Measurements from ENCODE around the gene TMED1.
"Not testable (repeated sequence)": the region's sequence is repeated elsewhere in the genome, so short reads cannot be mapped to it uniquely, and the experiment has no call there.

TMED1 gene

GRCh38 chr19:10835754-10836478 lies at the start of gene TMED1:
TSS of gene TMED1 (minus strand) at chr19:10836212. CDS start at chr19:10836191, 21 bp downstream.
- FAIRE-seq (peak; percentile 96), DNase-seq (ENCODE audit: insufficient read length, low spot score) (peak; percentile 93)

GRCh38 chr19:10885201-10886169 lies 49.5 kb upstream of the TMED1 start:
- DNase-seq (ENCODE audit: insufficient read length, low spot score), result no peak
- FAIRE-seq, result no peak

- DNase-seq (ENCODE audit: insufficient read length, low spot score), result no peak
- FAIRE-seq, result no peak
Observed at GRCh38 chr19:10884274-10884673, 48.3 kb upstream of the TMED1 start.

DNA sequence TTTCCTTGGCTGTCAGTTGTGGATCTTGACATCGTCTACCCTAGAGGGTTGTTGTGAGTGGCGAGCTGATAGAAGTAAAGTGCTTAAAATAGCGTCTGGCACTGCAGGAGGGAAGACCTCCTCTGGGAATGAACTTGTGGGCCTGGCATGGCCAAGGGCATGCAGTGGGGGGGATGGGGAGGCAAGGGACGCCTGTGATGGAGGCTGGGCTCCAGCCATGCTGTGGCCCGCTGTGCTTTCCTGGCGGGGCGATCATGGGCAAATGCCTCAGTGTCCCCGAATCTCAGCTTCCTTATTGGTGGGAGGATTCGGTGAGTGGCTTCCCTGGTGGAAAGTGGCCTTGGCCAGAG lies 46.1 kb upstream of the TMED1 start:
- DNase-seq (ENCODE audit: insufficient read length, low spot score), result no peak
- FAIRE-seq, result no peak

DNA sequence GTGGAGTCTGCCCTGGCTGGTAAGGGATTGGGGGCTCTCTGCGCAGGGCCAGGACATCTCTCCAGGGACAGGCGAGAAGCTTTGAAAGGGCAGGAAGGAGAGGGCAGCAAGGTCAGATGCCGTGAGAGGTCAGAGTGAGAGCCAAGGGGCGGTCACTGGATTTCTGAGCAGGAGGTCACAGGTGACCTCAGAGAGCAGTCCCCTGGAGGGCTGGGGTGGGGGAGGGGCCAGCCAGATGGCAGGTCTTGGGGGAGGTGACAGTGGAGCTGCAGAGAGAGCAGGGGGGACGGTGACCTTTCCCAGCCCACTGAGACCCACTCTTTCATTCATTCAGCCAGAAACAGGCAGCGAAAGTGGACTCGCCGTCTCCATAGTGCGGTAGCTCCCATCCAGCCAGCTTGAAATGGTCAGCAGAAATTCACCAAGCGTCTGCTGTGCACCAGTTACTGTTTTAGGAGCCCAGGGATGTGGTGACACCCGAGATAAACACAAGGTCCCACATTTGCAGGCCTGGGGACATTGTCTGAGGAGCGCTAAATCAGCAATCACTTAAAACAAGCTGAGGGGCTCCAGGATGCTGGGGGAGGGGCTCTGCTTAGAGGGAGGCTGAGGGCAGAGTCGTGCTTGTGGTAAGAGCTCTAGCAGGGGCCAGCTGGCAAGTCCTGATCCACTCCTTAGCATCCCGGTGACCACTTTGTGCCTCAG lies 45.5 kb upstream of the TMED1 start:
- FAIRE-seq, result no peak
- DNase-seq (ENCODE audit: insufficient read length, low spot score), result no peak

DNA sequence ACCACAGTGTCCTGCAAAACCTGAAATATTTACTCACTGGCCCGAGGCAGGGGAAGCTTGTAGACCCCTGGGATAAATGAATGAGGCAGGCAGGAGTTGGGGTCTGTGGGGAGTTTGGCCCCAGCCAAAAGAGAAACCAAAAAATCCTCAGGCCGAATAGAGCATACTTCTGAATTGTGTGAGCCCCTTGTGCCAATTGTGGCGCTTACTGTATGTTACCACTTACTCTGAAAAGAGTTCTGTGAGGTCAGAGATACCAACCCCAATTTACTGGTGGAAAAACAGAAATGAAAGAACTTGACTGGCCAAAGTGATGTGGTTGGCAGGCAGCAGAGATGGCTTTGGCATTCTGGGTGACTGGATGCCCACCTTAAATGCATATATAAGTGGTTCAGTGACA lies 42.2 kb upstream of the TMED1 start:
- peak; percentile 58 for FAIRE-seq
- DNase-seq (ENCODE audit: insufficient read length, low spot score), result no peak

GRCh38 chr19:10877608-10878007 lies 41.6 kb upstream of the TMED1 start:
- DNase-seq (ENCODE audit: insufficient read length, low spot score); FAIRE-seq: not testable (repeated sequence)

- FAIRE-seq, result peak; percentile 84
Observed at GRCh38 chr19:10876459-10877240, 40.6 kb upstream of the TMED1 start.

DNA sequence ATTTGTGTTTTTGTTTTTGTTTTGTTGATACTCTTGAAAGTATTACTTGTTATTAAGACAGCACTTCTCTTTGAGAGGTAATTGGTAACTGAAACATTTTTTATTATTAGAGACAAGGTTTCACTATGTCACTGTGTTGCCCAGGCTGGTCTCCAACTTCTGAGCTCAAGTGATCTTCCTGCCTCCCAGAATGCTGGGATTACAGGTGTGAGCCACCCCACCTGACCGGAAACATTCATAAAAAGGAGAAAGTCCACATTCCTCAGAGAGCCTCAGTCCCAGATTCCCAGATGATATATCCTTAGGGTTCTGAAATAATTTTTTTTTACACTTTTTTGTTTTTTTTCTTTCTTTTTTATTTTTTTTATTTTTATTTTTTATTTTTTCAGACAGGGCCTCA lies 38.0 kb upstream of the TMED1 start:
- DNase-seq (ENCODE audit: insufficient read length, low spot score) (no peak), FAIRE-seq (no peak)

More at GRCh38 chr19:10876459-10877240, 40.6 kb upstream of the TMED1 start:
- DNase-seq (ENCODE audit: insufficient read length, low spot score), result peak; percentile 54

DNA sequence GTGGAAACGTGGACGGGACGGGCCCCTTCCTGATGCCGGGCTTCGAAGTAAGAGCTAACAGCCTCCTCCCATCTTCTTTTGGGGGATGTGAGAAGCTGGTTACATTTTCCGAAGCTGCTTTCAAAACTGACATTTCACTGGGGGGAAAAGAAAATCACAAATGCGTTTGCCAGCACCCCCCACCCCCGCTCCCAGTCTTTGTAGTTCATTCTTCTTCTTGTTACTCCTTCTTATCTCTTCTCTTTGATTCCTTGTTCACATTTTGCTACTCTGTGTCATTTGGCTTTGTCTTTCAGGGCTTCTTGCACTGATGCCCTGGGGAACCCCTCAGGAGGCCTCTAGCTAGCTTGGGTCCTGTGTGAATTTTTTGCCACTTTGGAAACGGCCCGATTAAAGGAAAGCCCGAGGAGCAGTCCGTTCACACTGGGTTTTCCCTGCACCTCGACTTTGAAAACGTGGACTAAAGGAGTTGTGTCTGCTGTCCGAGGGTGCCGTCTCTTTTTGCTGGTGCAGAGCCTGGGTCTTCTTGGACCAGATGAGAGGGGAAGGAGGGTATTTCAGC lies 36.6 kb upstream of the TMED1 start:
- DNase-seq (ENCODE audit: insufficient read length, low spot score), result no peak
- peak; percentile 72 for FAIRE-seq

GRCh38 chr19:10871711-10872545 lies 35.9 kb upstream of the TMED1 start:
- FAIRE-seq (no peak), DNase-seq (ENCODE audit: insufficient read length, low spot score) (no peak)

- FAIRE-seq, result peak; percentile 88
- DNase-seq (ENCODE audit: insufficient read length, low spot score), result peak; percentile 93
Observed at GRCh38 chr19:10870955-10871603, 35.1 kb upstream of the TMED1 start, which contains the start of gene CARM1. TSS of gene CARM1 (plus strand) at chr19:10871553. CDS start at chr19:10871703, 150 bp downstream.

DNA sequence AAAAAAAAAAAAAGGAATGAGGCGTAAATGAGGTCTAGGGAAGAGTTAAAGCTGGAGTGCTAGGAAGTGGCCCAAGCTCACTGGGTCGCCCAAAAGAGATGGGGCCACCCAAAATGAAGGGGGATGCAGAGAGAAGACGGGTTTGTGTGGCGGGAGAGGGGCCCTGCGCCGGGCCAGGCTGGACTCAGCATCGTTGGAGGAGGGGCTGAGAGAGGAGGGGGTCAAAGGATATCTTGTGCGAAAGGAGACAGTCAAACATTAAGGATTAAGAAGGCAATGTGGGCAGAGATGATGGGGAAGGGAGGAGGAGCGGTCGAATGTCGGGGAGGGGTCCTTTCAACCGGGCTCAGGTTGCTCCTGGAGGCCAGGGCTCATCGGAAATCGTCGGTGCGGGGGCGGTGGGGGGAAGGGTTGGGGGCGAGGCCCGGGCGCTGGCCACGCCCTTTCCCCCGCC lies 34.5 kb upstream of the TMED1 start:
- DNase-seq (ENCODE audit: insufficient read length, low spot score), result no peak
- no peak for FAIRE-seq

- not testable (repeated sequence) for FAIRE-seq; DNase-seq (ENCODE audit: insufficient read length, low spot score)
Observed at GRCh38 chr19:10869872-10870311, 33.9 kb upstream of the TMED1 start.

- DNase-seq (ENCODE audit: insufficient read length, low spot score) (no peak), FAIRE-seq (no peak)
Observed at GRCh38 chr19:10868872-10869547, 33.0 kb upstream of the TMED1 start.

DNA sequence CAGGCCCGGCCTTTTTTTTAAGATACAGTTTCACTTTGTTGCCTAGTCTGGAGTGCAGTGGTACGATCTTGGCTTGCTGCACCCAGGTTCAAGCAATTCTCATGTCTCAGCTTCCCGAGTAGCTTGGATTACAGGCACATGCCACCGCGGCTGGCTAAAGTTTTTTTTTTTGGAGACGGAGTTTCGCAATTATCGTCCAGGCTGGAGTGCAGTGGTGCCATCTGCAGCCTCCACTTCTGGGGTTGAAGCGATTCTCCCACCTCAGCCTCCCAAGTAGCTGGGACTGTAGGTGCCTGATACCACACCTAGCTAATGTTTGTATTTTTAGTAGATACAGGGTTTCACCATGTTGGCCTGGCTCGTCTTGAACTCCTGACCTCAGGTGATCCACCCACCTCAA lies 30.5 kb upstream of the TMED1 start:
- FAIRE-seq (no peak), DNase-seq (ENCODE audit: insufficient read length, low spot score) (no peak)

DNA sequence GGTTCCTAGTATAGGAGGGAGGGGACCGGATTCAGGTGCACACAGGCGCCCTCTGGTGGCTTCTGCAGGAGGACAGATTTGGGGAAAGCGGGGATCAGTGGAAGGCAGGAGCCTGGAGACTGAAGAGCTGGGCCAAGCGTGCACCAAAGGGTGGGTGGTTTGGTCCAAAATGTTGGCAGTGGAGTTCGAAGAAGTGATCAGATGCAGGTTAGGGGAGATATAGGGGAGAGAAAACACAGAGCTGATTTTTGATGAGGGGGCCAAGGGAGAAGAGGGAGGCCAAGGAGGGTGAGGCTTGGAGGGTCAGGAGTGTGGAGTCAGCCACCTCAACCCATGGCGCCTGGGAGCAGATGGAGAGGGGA lies 28.5 kb upstream of the TMED1 start:
- FAIRE-seq (peak; percentile 90), DNase-seq (ENCODE audit: insufficient read length, low spot score) (no peak)

Measured in GM19239 (cell line).